GM23338 (cell line): Measurements from ENCODE around the gene CDKN2D. TPM values are rescaled to one million over a fixed set of nuclear protein-coding genes. Genes with fewer than 3 reads are reported as not detected.

ENCODE experiments used
- ATAC-seq: fragments of 200-7000 bp; cut with Tn5 transposase; 3 replicates; pipeline ENCODE4 v1.9.1; 2020
- DNase-seq: peaks from one replicate; pipeline ENCODE4 v3.0.0-alpha.2; 2015; ENCODE audit warnings: low spot score
- H2AFZ ChIP-seq: fragments of 200-600 bp; sonication (generic); 2 replicates; pipeline ENCODE4 v1.8.0; 2016; ENCODE audit warnings: antibody characterized with exemption, mild to moderate bottlenecking, moderate library complexity
- H3F3A ChIP-seq: fragments of 200-600 bp; sonication (generic); replicated peaks from 2 replicates; pipeline ENCODE4 v1.8.0; 2017; ENCODE audit warnings: antibody characterized with exemption, mixed run types, low read depth
- H3K27ac ChIP-seq: fragments of 200-600 bp; sonication (generic); 2 replicates; pipeline ENCODE4 v1.6.1; 2016; ENCODE audit warnings: low read depth
- H3K27me3 ChIP-seq: fragments of 200-600 bp; sonication (generic); 2 replicates; pipeline ENCODE4 v1.8.0; 2016; ENCODE audit warnings: mild to moderate bottlenecking, mixed run types, moderate library complexity; ENCODE audit not compliant: insufficient read depth
- H3K36me3 ChIP-seq: fragments of 200-600 bp; sonication (generic); 2 replicates; pipeline ENCODE4 v1.8.0; 2016; ENCODE audit warnings: mild to moderate bottlenecking; ENCODE audit not compliant: insufficient read depth
- H3K4me1 ChIP-seq: fragments of 200-600 bp; sonication (generic); 2 replicates; pipeline ENCODE4 v1.8.0; 2016; ENCODE audit warnings: mild to moderate bottlenecking, moderate library complexity; ENCODE audit not compliant: insufficient read depth
- H3K4me2 ChIP-seq: fragments of 200-600 bp; sonication (generic); 2 replicates; pipeline ENCODE4 v1.7.1; 2017; ENCODE audit warnings: mixed run types
- H3K4me3 ChIP-seq: fragments of 200-600 bp; sonication (generic); 2 replicates; pipeline ENCODE4 v1.6.1; 2016; ENCODE audit warnings: mixed run types
- H3K79me2 ChIP-seq: fragments of 200-600 bp; sonication (generic); replicated peaks from 2 replicates; pipeline ENCODE4 v1.8.0; 2017; ENCODE audit warnings: mild to moderate bottlenecking; ENCODE audit not compliant: insufficient read depth
- H3K9me2 ChIP-seq: fragments of 200-600 bp; sonication (generic); 2 replicates; pipeline ENCODE4 v1.8.0; 2017; ENCODE audit not compliant: insufficient read depth
- H4K20me1 ChIP-seq: fragments of 200-600 bp; sonication (generic); replicated peaks from 2 replicates; pipeline ENCODE4 v1.8.0; 2017; ENCODE audit warnings: mild to moderate bottlenecking; ENCODE audit not compliant: insufficient read depth
- H3K27ac Mint-ChIP-seq: 2 replicates; pipeline ENCODE4 v1.8.0; 2020; ENCODE audit warnings: inconsistent platforms, mild to moderate bottlenecking, moderate library complexity, mixed read lengths
- H3K27me3 Mint-ChIP-seq: 3 replicates; pipeline ENCODE4 v1.8.0; 2022; ENCODE audit warnings: low read depth, mild to moderate bottlenecking, moderate library complexity, mixed read lengths, inconsistent platforms; ENCODE audit not compliant: insufficient read depth, poor library complexity
- H3K36me3 Mint-ChIP-seq: 3 replicates; pipeline ENCODE4 v1.8.0; 2021; ENCODE audit warnings: low read depth, mild to moderate bottlenecking, inconsistent platforms, moderate library complexity, mixed read lengths
- H3K4me1 Mint-ChIP-seq: 3 replicates; pipeline ENCODE4 v1.8.0; 2020; ENCODE audit warnings: mild to moderate bottlenecking, inconsistent platforms, mixed read lengths
- H3K4me3 Mint-ChIP-seq: 3 replicates; pipeline ENCODE4 v1.8.0; 2021; ENCODE audit warnings: moderate library complexity, mild to moderate bottlenecking, inconsistent platforms, mixed read lengths
- H3K9me3 Mint-ChIP-seq: 3 replicates; pipeline ENCODE4 v1.8.0; 2020; ENCODE audit warnings: moderate library complexity, mild to moderate bottlenecking, inconsistent platforms, mixed read lengths
- CREB1 ChIP-seq: fragments of 250-450 bp; sonication (Bioruptor Pico); IDR thresholded peaks from 2 replicates; pipeline ENCODE4 v1.5.0; 2020; ENCODE audit warnings: low read depth, mild to moderate bottlenecking, moderate library complexity
- EZH2 ChIP-seq: fragments of 200-600 bp; sonication (generic); IDR thresholded peaks from one replicate; pipeline ENCODE4 v1.8.0; 2017; ENCODE audit warnings: antibody characterized with exemption, mild to moderate bottlenecking, low read depth; ENCODE audit not compliant: unreplicated experiment
- EZH2phosphoT487 ChIP-seq: fragments of 200-600 bp; sonication (generic); IDR thresholded peaks from one replicate; pipeline ENCODE4 v1.8.1; 2018; ENCODE audit warnings: antibody characterized with exemption; ENCODE audit not compliant: unreplicated experiment
- NANOG ChIP-seq: IDR thresholded peaks from 2 replicates; pipeline ENCODE4 v1.6.1; 2016; ENCODE audit warnings: antibody characterized with exemption, borderline replicate concordance
- POLR2AphosphoS5 ChIP-seq: IDR thresholded peaks from 2 replicates; pipeline ENCODE4 v1.6.1; 2016; ENCODE audit warnings: antibody characterized with exemption, low read depth
- REST ChIP-seq: IDR thresholded peaks from one replicate; pipeline ENCODE4 v1.6.1; 2018; ENCODE audit warnings: antibody characterized with exemption; ENCODE audit not compliant: unreplicated experiment
- STAT1 ChIP-seq: IDR thresholded peaks from one replicate; pipeline ENCODE4 v1.6.1; 2016; ENCODE audit warnings: antibody characterized with exemption; ENCODE audit not compliant: unreplicated experiment
- ZNF114 ChIP-seq: fragments of 250-450 bp; sonication (Bioruptor Pico); IDR thresholded peaks from 2 replicates; pipeline ENCODE4 v1.5.0; 2020; ENCODE audit warnings: mild to moderate bottlenecking, moderate library complexity
- ZNF331 ChIP-seq: fragments of 250-450 bp; sonication (Bioruptor Pico); IDR thresholded peaks from 2 replicates; pipeline ENCODE4 v1.5.0; 2020; ENCODE audit warnings: low read depth, mild to moderate bottlenecking, moderate library complexity
- polyA plus RNA-seq: library from polyadenylated mRNA; unstranded; fragments of >200 nt; fragmentation: Nextera tagmentation; extraction: Ambion mirVana; gene quantifications from 2 replicates; pipeline ENCODE4 v1.2.1, GENCODE V29; 2016
- total RNA-seq: library from RNA; depleted of rRNA; stranded (reverse); fragments of >200 nt; shearing (Covaris generic); gene quantifications from 2 replicates; pipeline ENCODE4 v1.2.3, GENCODE V29; 2014
- TF ChIP-seq, protein P1 (sequence below), 2 experiments: fragments of 200-600 bp in 1 of 2; sonication (generic) in 1 of 2; conservative IDR thresholded peaks; 2 replicates each; pipeline versions ENCODE4 v1.5.1 to v1.6.1; 2016 to 2017; ENCODE audit warnings: antibody characterized with exemption in 2 of 2, low read depth in 2 of 2, mild to moderate bottlenecking in 2 of 2, moderate library complexity in 1 of 2

The CDKN2D gene
- total and polyA plus RNA-seq, 2 experiments from 2014 or later, result 1.4 to 4.0 TPM

GRCh38 chr19:10617409-10618121 lies 48.8 kb upstream of the CDKN2D start (continued):
- TF ChIP-seq, protein P1, sequence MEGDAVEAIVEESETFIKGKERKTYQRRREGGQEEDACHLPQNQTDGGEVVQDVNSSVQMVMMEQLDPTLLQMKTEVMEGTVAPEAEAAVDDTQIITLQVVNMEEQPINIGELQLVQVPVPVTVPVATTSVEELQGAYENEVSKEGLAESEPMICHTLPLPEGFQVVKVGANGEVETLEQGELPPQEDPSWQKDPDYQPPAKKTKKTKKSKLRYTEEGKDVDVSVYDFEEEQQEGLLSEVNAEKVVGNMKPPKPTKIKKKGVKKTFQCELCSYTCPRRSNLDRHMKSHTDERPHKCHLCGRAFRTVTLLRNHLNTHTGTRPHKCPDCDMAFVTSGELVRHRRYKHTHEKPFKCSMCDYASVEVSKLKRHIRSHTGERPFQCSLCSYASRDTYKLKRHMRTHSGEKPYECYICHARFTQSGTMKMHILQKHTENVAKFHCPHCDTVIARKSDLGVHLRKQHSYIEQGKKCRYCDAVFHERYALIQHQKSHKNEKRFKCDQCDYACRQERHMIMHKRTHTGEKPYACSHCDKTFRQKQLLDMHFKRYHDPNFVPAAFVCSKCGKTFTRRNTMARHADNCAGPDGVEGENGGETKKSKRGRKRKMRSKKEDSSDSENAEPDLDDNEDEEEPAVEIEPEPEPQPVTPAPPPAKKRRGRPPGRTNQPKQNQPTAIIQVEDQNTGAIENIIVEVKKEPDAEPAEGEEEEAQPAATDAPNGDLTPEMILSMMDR (conservative IDR thresholded peaks at IDR 0.05; ENCODE audit: low read depth in 2 of 2), result no peak
- no peak for TF ChIP-seq ZNF331 (CRISPR knock-in tag)
- TF ChIP-seq CREB1, result no peak
- TF ChIP-seq STAT1, result no peak
- TF ChIP-seq EZH2, result no peak
- TF ChIP-seq REST, result no peak

DNA sequence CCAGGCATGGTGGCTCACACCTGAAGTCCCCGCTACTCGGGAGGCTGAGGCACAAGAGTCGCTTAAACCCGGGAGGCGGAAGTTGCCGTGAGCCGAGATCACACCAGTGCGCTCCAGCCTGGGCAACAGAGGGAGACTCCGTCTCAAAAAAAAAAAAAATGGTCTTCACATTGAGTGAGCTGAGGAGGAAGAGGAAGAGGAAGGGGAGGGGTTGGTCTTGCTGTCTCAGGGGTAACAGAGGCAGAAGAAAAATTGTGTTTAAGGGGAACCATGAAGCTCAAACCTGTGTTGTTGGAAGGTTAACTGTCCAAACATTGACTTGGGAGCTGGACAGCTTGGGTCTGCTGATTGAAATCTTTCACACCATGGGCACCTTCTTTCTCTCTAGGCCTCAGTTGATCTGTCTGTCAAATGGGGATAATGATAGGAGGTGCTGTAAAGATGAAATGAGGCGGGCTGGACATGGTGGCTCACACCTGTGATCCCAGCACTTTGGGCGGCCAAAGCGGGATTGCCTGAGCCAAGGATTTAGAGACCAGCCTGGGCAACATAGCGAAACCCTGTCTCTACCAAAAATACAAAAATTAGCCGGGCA lies 46.7 kb upstream of the CDKN2D start:
- Histone ChIP-seq H4K20me1 (peaks cover 4% of the 10 kb centered on the region; the same call in 1 of the 2 replicates), H3K36me3 (no peaks in the 10 kb centered on the region), H3K4me1 (no peaks in the 10 kb centered on the region), H3K4me3 (no peak overlapping the region), H3K27ac (no peak overlapping the region), H2AFZ (no peak overlapping the region), H3F3A (no peaks in the 10 kb centered on the region), H3K4me2 (no peak overlapping the region), H3K27me3 (no peaks in the 10 kb centered on the region), H3K9me2 (no peaks in the 10 kb centered on the region), H3K79me2 (peaks cover 5% of the 10 kb centered on the region; the same call in 1 of the 2 replicates)
- peaks cover 6% of the 10 kb centered on the region for H3K27me3 Mint-ChIP-seq
- no peak for TF ChIP-seq POLR2AphosphoS5
- TF ChIP-seq EZH2phosphoT487, result no peak
- no peak for TF ChIP-seq CREB1
- TF ChIP-seq NANOG, result no peak
- TF ChIP-seq ZNF114, result no peak
- ATAC-seq (no peak), DNase-seq (no peak)
- H3K27ac Mint-ChIP-seq, result no peak overlapping the region
- no peaks in the 10 kb centered on the region; the same call in 2 of the 3 replicates for H3K36me3 Mint-ChIP-seq
- H3K9me3 Mint-ChIP-seq, result no peaks in the 10 kb centered on the region
- H3K4me1 Mint-ChIP-seq, result no peaks in the 10 kb centered on the region; the same call in 2 of the 3 replicates
- no peak overlapping the region for H3K4me3 Mint-ChIP-seq
